ENCODE data around the gene PRM1. TPM values are rescaled to one million over a fixed set of nuclear protein-coding genes. Genes with fewer than 3 reads are reported as not detected.
A peak's percentile ranks its signal among the peaks of the same experiment; 100 is the strongest.

PRM1 gene
- total RNA-seq, 1 experiment from 2014 or later: not detected

DNA sequence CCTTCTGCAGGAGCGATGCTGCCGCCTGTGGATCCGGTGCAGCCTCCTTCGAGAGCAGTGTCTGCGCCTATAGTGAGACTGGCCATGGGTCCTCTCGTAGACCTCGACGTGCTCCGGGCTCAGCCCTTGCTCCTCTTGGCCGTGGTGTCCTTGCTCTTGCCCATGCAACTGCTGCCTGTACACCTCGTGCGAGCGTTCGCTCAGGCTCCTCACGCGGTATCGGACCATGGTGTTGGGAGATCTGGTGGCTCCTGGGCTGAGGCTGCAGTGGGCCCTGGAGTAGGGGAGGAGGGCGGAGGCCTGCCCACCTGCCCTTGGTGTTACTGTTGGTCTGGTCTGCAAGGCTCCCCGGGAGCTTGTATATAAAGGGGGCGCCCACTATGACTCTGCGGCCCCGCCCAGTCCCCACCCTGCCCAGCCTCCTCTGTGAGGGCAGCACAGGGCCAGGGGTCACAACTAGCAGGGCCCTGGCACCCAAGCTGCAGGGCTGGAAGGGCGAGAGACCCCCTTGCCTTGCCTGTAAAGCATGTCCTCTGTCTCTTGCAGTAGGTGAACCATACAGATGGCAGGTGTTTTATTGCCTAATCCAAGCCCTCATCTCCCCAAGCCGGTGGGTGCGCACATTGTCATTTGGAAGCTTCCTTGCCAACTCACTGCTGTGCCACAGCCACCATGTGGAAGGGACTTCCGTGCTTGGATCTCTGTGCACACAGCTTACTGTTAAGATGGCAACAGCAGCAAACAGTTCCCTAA lies 4.8 kb downstream of the PRM1 start, which contains the start of gene PRM2:
Gene PRM2, minus strand, starts transcription at position 338 of the 753 bp plus-strand sequence. Its CDS starts 110 bp downstream, at position 228.
- DNase-seq (ENCODE audit: extremely low read depth, low read depth): no peak

- no peak for DNase-seq (ENCODE audit: extremely low read depth, low read depth)
Measured at GRCh38 chr16:11274964-11275363, 6.2 kb downstream of the PRM1 start.

DNA sequence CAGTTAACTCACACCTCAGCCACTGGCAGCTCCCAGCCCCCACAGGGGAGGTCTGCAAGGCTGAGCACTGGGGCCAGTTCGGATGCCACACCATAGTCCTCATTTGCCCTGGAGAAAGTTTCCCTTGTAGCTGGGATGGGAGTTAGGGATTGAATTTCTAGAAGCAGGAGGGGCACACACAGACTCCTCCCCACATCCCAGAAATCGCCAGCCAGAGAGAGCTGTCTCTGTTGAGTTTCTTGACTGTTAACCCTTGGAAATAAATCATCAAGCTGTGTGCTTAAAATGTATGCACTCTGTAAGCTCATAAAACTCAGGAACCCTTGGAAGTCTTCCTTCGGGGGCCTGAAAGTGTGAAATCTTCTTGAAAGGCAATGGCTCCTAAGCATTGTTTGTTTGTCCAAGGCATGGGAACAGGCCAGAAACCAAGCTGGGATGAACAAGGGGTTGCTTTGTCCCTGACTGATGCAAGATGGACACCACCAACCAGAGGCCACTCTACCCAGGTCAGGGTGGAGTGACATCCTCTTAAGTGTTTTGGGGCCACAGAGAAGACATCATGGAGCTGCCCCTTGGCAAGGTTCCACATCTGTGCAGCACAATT lies 7.3 kb downstream of the PRM1 start:
- no peak for DNase-seq (ENCODE audit: extremely low read depth, low read depth)

- DNase-seq (ENCODE audit: extremely low read depth, low read depth): no peak
Measured at GRCh38 chr16:11272921-11273720, 8.0 kb downstream of the PRM1 start, which contains the start of gene PRM3. Gene PRM3, minus strand, starts transcription at chr16:11273629. Its CDS starts 34 bp downstream, at chr16:11273595.

DNA sequence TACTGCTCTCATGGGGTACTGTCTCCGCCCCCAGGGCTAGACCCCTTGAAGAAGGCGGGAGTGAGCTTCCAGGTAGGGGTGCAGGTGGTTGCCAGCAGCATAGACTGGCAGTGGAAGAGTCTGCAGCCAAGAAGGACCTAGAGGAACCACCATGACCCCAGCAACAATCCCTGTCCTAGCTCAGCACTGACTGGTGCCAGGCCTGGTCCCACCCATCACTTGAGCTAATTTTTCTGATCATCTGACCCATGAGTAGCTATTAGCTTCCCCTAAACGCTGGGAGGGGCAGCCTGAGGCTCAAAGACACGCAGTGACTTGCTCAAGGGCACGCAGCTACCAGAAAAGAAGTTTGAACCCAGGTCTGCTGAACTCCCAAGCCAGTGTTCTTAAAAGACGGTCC lies 8.6 kb downstream of the PRM1 start:
- DNase-seq (ENCODE audit: extremely low read depth, low read depth): no peak

- no peak for DNase-seq (ENCODE audit: extremely low read depth, low read depth)
Measured at GRCh38 chr16:11271610-11272009, 9.5 kb downstream of the PRM1 start.

GRCh38 chr16:11270602-11271162 lies 10.4 kb downstream of the PRM1 start:
- no peak for DNase-seq (ENCODE audit: extremely low read depth, low read depth)

DNA sequence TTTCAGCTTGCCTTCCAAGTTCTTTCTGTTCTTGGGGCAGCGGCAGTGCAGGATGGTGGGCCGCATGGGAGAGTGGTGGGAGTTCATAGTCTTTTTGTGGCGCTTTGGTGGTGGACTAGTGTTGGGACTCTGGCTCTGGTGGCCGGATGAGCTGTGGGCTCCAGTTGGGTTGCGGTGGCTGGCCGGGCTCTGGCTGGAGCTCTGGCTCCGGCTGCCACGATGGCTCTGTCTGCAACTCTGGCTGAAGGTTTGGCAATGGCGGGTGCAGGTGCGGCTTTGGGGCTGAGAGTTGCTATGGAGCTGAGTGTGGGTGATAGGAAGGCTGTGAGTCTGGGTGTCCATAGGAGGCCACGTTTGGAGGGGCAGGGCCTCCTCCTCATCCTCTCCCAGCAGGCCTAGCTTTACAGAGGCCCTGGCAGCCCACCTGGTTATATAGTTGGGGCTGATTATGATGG lies 12.2 kb downstream of the PRM1 start, which contains the start of gene TNP2:
Gene TNP2, minus strand, starts transcription at position 405 of the 455 bp plus-strand sequence. Its CDS starts 63 bp downstream, at position 342.
- DNase-seq (ENCODE audit: extremely low read depth, low read depth): no peak

DNA sequence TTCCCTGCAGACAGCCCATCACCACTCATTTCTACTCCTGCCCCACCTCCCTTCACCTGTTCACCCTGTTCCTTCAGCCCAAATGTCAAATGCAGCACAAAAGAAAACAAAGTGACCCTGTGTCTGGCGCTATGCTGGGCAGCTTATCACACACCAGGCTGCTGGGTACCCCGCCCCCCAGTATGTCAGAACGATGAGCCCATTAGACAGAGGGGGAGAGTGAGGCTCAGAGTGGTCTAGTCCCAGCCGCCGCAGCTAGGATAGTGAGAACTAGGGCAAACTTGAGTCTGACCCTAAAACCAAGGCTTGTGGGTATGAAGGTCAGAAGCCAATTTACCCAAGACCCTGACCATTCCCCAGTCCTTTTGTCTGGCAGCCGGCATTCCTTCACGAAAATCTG lies 16.0 kb downstream of the PRM1 start:
- no peak for DNase-seq (ENCODE audit: extremely low read depth, low read depth)

DNA sequence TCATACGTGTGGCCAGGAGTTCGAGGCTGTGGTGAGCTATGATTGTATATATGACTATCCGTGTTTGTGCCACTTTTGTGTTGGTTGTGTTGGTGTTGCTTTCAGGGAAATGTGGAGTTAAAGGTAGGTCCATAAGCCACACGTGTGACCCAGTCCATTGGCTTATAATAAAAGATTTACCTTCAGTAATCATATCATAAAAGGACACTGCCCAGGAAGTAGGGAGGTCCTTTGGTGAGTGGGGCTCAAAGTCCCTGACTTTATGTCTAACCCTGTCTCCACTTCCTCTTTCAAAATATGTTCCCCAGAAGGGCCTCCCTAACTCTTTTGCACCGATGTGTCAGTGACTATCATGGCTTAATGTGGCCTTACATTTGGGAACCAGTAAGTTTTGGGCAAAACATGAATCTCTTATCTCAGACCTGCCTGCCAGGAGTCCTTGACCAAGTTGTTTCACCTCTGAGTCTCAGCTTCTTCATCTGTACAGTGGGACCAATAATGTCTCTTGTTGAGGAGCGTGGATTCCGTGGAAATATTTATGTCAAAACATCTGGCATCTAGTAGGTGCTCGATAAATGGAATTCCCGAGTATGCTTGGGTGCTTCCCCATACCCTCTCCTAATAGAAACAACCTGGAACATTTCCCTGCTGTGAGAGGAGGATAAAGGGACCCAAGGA lies 16.8 kb downstream of the PRM1 start:
- no peak for DNase-seq (ENCODE audit: extremely low read depth, low read depth)

- DNase-seq (ENCODE audit: extremely low read depth, low read depth): no peak
Measured at GRCh38 chr16:11263737-11264136, 17.4 kb downstream of the PRM1 start.

DNA sequence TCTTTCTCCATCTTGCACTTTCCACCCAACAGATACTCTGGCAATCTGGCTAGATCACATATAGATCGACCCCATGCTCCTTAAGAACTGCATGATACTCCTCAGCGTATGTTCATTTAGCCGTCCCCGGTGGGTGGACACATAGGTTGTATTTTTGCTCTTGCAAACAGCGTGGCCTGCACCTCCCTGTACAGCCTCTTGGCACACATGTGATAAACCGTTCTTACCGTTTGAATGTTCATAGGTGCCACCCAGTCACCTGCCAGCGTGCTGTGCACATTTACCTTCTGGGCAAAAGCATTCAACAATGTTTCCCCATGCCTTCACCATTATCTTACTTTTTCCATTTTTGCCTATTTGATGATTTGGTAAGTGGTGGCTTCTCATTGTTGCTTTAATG lies 18.2 kb downstream of the PRM1 start:
- no peak for DNase-seq (ENCODE audit: extremely low read depth, low read depth)

GRCh38 chr16:11260596-11260966 lies 20.5 kb downstream of the PRM1 start:
- DNase-seq (ENCODE audit: extremely low read depth, low read depth): no peak

DNA sequence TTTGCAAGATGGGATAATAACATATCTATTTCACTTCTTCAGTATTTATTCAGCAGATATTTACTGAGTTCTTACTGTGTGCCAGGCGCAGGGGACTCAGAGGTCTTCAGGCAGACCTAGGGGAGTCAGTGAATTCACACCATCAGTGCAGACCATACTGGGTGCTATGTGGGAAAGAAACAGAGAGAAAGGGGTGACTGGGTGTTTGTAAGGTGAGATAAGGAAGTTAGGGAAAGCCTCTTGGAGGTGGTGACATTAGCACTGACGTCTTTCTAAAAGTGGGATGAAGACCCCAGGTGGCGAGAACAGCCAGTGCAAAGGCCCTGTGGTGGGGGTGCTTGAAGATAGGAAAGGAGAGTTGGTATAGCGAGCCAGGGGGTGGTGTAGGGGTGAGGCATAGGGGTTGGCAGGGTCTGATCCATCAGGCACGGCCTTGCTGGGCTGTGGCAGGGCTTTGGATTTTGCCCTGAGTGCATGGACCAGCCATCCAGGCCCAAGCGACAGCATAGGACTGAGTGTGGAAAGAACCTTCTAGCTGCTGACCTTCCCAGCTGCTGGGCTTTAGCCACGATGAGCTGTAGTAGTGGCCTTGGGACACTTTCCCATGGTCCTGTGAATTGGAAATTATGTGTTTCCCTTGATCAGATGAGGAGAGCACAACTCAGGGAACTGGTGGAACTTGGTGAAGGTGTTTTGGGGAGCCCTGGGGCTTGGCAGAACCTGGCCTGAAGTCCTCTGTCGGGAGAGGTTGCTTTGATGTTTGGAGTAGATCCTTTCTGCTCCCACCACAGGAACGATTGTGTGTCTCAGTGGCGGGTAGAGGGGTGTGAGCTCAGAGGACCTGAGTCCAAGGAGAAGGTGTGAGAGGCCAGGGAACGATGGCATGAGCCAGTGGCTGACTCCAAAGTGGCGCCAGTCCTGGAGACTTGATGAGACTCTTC lies 21.2 kb downstream of the PRM1 start:
- DNase-seq (ENCODE audit: extremely low read depth, low read depth): no peak

GRCh38 chr16:11258553-11259492 lies 22.3 kb downstream of the PRM1 start:
- DNase-seq (ENCODE audit: extremely low read depth, low read depth): no peak

GRCh38 chr16:11257131-11257938 lies 23.8 kb downstream of the PRM1 start:
- peak; percentile 81 for DNase-seq (ENCODE audit: extremely low read depth, low read depth)

DNA sequence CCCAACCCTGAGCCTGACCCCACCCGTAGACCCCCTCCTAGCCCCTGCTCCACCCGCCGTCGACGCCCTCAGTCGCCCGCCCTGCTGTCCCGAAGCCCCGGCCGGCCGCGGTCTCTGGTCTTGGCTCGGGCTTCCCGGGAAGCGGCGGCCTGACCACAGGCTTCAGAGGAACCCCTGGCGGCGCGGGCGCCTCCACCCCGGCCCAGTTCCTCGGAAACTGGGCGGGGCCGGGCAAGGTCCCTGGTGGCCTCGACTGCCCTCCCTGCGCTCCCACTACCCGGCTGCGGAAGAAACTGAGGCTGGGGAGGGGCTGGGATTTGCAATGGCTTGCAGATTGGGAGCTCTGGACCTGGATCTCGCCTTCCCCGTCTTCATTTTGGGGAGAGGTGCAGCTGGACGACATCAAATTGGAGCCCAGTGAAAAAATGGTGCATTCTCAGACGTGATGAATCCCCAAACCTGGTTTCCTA lies 24.4 kb downstream of the PRM1 start:
- DNase-seq (ENCODE audit: extremely low read depth, low read depth): peak; percentile 11
